Right lobe of liver (tissue), 6 donors: ENCODE measurements around the gene SLC25A48. TPM values are rescaled to one million over a fixed set of nuclear protein-coding genes. Genes with fewer than 3 reads are reported as not detected.

Source experiments
- ATAC-seq, 4 donors: fragments of 200-7000 bp; cut with Tn5 transposase; one replicate each; pipeline ENCODE4 v1.9.1; 2020; ENCODE audit warnings: mild to moderate bottlenecking in 4 of 4, moderate library complexity in 4 of 4
- DNase-seq, 3 donors: peaks; one replicate each; pipeline ENCODE4 v3.0.0-alpha.2; 2020
- H3K27ac ChIP-seq, 3 donors: fragments of 200-600 bp; one replicate each; pipeline ENCODE4 v1.8.0; 2022
- H3K27me3 ChIP-seq, 2 donors: fragments of 200-600 bp; one replicate each; pipeline ENCODE4 v1.8.0; 2022
- H3K36me3 ChIP-seq, 4 donors: fragments of 200-600 bp; sonication (generic) in 1 of 4; one replicate each; pipeline versions ENCODE4 v1.5.1 to v1.8.0; 2017 to 2022; ENCODE audit warnings: control low read depth in 1 of 4
- H3K4me1 ChIP-seq, 4 donors: fragments of 200-600 bp; sonication (generic) in 1 of 4; one replicate each; pipeline versions ENCODE4 v1.5.1 to v1.8.0; 2017 to 2022; ENCODE audit warnings: control low read depth in 1 of 4
- H3K4me3 ChIP-seq, 3 donors: fragments of 200-600 bp; one replicate each; pipeline ENCODE4 v1.8.0; 2022
- H3K9me3 ChIP-seq, 4 donors: fragments of 200-600 bp; sonication (generic) in 1 of 4; one replicate each; pipeline versions ENCODE4 v1.5.1 to v1.8.0; 2017 to 2022; ENCODE audit warnings: control low read depth in 1 of 4
- POLR2A ChIP-seq: fragments of 450-650 bp; IDR thresholded peaks from one replicate; pipeline ENCODE4 v1.6.1; 2017; ENCODE audit warnings: antibody characterized with exemption, mild to moderate bottlenecking
- WGBS: methylation state at CpG from one replicate; pipeline ENCODE4 v1.1.6; 2018; ENCODE audit warnings: low coverage, low lambda C conversion rate; ENCODE audit not compliant: insufficient coverage; ENCODE audit errors: missing lambda C conversion rate; 5-methylcytosine and 5-hydroxymethylcytosine counted together
- intact Hi-C, 2 donors: fragments of 100-400 bp; cut with DNase I; formaldehyde crosslinking; loops; one replicate each; pipeline versions ENCODE4 v1.11.2 to v1.14.1; 2022
- total RNA-seq, 6 experiments: library from RNA; depleted of rRNA in 2 of 6; stranded (reverse); fragments of >200 nt in 2 of 6; fragmentation: NEBNext Ultra II Directional in 3 of 6; extraction: Animal tissue kit (Norgen Biotek cat#: 25700) in 3 of 6; gene quantifications; one replicate each; pipeline versions ENCODE4 v1.1.0 to v1.2.4, GENCODE V29; 2016 to 2023
- TF ChIP-seq, protein P1 (sequence below), 4 donors: fragments of 200-600 bp in 3 of 4; fragments of 450-650 bp in 1 of 4; IDR thresholded peaks; one replicate each; pipeline versions ENCODE4 v1.5.1 to v1.8.0; 2016 to 2022; ENCODE audit warnings: antibody characterized with exemption in 4 of 4, mild to moderate bottlenecking in 2 of 4
- donor health status: DM: no; HTN: yes; CAD: no.
- donor health status: DM: no; HTN: no; CAD: no.
- donor health status: DM: no; HTN: no; CAD: no.
- donor health status: DM: no; HTN: yes; CAD: no.
- donor health status: DM: no; HTN: yes; CAD: no.

Gene SLC25A48
- total RNA-seq, 6 experiments from 2014 or later = 0.39 to 5.3 (median 0.80) TPM; not detected in 1

DNA sequence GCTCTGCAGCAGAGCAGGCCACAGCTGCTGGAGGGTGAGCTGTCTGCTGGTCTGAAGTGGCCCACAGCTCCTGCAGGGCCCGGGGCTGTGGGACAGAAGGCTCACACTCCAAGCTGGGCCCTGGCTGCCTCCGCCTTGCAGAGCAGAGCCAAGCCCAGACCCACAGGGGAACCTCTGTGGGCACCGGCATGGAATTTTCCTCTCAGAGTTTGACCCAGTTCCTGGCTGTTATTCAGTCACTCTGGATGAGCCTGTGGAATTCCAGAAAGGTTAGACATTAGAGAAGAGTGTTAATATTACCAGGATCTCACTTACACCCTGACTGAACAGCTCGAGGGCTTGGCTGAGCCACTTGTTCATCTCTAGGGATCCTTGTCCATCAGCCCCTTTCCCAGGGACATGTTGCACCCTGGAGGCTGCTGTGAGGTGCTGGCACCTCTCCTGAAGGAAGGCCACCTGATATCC is 43.7 kb downstream of the SLC25A48 start:
- Histone ChIP-seq H3K4me1 (no peaks in the 10 kb centered on the region), H3K36me3 (no peaks in the 10 kb centered on the region), H3K27me3 (no peaks in the 10 kb centered on the region), H3K9me3 (no peaks in the 10 kb centered on the region), H3K27ac (no peak overlapping the region), H3K4me3 (no peak overlapping the region)
- TF ChIP-seq, protein P1, sequence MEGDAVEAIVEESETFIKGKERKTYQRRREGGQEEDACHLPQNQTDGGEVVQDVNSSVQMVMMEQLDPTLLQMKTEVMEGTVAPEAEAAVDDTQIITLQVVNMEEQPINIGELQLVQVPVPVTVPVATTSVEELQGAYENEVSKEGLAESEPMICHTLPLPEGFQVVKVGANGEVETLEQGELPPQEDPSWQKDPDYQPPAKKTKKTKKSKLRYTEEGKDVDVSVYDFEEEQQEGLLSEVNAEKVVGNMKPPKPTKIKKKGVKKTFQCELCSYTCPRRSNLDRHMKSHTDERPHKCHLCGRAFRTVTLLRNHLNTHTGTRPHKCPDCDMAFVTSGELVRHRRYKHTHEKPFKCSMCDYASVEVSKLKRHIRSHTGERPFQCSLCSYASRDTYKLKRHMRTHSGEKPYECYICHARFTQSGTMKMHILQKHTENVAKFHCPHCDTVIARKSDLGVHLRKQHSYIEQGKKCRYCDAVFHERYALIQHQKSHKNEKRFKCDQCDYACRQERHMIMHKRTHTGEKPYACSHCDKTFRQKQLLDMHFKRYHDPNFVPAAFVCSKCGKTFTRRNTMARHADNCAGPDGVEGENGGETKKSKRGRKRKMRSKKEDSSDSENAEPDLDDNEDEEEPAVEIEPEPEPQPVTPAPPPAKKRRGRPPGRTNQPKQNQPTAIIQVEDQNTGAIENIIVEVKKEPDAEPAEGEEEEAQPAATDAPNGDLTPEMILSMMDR (IDR thresholded peaks at IDR 0.05) = no peak
- no peak for TF ChIP-seq POLR2A
- intact Hi-C loops = no loop called here
- DNase-seq (no peak), ATAC-seq (no peak)
- WGBS = 48% methylated on average over 2 of the region's 4 CpGs

DNA sequence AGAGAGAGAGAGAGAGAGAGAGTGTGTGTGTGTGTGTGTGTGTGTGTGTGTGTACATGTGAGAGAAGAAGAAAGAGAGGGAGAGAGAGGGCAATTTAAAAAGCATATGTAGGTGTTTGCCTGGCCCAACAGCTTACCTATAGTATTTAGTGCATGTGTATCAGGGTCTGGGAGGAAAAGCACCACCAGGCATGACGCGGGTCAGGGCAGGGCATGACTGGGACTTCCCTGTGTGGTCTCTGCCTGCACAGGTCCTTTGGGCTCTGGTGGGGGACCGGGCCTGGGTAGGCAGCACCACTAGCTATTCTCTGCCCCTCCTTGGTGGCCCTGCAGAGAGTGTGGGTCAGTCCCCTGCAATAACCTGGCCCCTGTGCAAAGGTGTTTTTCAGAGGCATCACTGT is 45.1 kb downstream of the SLC25A48 start:
- no peaks in the 10 kb centered on the region for H3K9me3 ChIP-seq
- H3K36me3 ChIP-seq = no peaks in the 10 kb centered on the region
- WGBS = no CpG with 5 or more reads among the region's 3 CpGs
- no peaks in the 10 kb centered on the region for H3K4me1 ChIP-seq
- ATAC-seq (no peak), DNase-seq (no peak)
- intact Hi-C loops = no loop called here
- no peak overlapping the region for H3K4me3 ChIP-seq
- no peak overlapping the region for H3K27ac ChIP-seq
- TF ChIP-seq, protein P1 (IDR thresholded peaks at IDR 0.05) = no peak
- no peak for TF ChIP-seq POLR2A
- no peaks in the 10 kb centered on the region for H3K27me3 ChIP-seq

DNA sequence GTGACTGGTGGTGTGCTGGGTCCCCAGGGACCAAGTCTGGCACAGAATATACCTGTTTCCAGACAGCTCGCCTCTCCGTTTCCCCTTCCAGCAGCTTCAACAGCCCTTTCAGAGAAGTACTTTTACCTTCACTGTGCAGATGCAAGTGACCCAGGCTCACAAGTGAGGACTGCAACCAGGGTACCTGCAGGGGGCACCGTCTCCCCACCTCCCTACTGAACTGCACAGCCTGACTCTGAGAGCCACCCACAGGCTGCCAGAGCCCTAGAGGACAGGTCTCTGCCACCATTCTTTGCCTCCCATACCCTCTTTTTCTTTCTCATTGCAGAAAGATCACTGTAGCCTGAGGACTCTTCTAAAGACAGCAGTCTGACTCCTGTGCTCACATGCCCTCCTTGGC is 45.8 kb downstream of the SLC25A48 start:
- DNase-seq (no peak), ATAC-seq (peak in 1 of 4 donors; percentile 39)
- no peak overlapping the region for H3K4me3 ChIP-seq
- TF ChIP-seq POLR2A = no peak
- TF ChIP-seq, protein P1 (IDR thresholded peaks at IDR 0.05) = peak in 1 of 4 donors; percentile 15
- no peaks in the 10 kb centered on the region for H3K27me3 ChIP-seq
- intact Hi-C loops = loop anchor here (5.0 to 10.0 kb wide), 2 partner anchors 332 to 335 kb away; no protein-coding TSS in a partner anchor
- no peaks in the 10 kb centered on the region for H3K4me1 ChIP-seq
- WGBS = 92% methylated on average over 2 of the region's 3 CpGs
- no peaks in the 10 kb centered on the region for H3K9me3 ChIP-seq
- H3K36me3 ChIP-seq = no peaks in the 10 kb centered on the region
- no peak overlapping the region for H3K27ac ChIP-seq

DNA sequence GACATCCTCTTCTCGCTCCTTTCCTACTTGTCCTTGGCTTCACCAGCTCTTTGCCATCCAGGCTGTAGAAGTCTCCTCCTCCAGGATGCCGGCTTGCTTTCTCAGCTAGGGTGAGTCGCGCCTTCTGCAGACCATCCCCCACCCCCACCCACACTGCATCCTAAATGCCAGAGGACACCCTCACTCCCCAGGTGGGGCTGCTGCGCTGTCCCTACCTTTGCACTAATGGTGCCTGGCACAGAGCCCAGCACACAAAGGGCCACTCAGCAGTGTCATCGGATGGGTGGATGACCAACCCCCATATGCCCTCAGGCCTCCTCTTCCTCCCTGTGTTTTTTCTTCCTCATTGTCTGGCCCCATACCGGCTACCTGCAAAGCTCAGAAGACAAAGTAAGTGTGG is 46.3 kb downstream of the SLC25A48 start:
- no peak overlapping the region for H3K4me3 ChIP-seq
- H3K27ac ChIP-seq = no peak overlapping the region
- no peaks in the 10 kb centered on the region for H3K9me3 ChIP-seq
- intact Hi-C loops = loop anchor here (5.0 to 10.0 kb wide), 2 partner anchors 332 to 334 kb away; no protein-coding TSS in a partner anchor
- no peak for TF ChIP-seq POLR2A
- TF ChIP-seq, protein P1 (IDR thresholded peaks at IDR 0.05) = no peak
- ATAC-seq (no peak), DNase-seq (no peak)
- no peaks in the 10 kb centered on the region for H3K4me1 ChIP-seq
- 61% methylated on average over 5 of the region's 7 CpGs for WGBS
- H3K27me3 ChIP-seq = no peaks in the 10 kb centered on the region
- H3K36me3 ChIP-seq = no peaks in the 10 kb centered on the region

DNA sequence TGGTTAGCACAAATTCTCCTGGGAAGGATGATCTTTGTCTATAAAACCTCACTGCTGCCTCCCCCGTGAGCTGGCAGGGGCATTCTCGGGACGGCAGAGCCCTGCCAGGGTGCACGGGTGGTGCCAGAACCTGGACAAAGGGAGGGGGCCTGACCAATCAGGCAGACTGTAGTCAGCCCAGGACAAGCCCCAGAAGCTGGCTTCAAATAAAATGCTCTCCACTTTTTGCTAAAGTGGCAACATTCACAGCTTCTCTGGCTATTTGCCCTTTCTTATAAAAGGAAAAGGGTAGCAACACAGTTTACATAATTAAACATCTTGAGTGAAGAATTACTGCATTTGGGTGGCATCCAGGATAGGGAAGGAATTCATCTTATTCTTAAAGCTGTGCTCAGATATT is 46.8 kb downstream of the SLC25A48 start:
- no peaks in the 10 kb centered on the region for H3K36me3 ChIP-seq
- no peaks in the 10 kb centered on the region for H3K27me3 ChIP-seq
- DNase-seq = no peak
- H3K4me1 ChIP-seq = no peaks in the 10 kb centered on the region
- no peak overlapping the region for H3K27ac ChIP-seq
- no peak for ATAC-seq
- intact Hi-C loops = loop anchor here (5.0 to 10.0 kb wide), 2 partner anchors 331 to 334 kb away; no protein-coding TSS in a partner anchor
- no peaks in the 10 kb centered on the region for H3K9me3 ChIP-seq
- 80% methylated on average over 1 of the region's 4 CpGs for WGBS
- no peak overlapping the region for H3K4me3 ChIP-seq
- no peak for TF ChIP-seq POLR2A
- TF ChIP-seq, protein P1 (IDR thresholded peaks at IDR 0.05) = no peak
